GM12878 (cell line): ENCODE results near the gene ZNF350. TPM values are rescaled to one million over a fixed set of nuclear protein-coding genes. Genes with fewer than 3 reads are reported as not detected.
A peak's percentile ranks its signal among the peaks of the same experiment; 100 is the strongest.

Source experiments
- ATAC-seq: fragments of 200-7000 bp; cut with Tn5 transposase; 3 replicates; pipeline ENCODE4 v1.9.1; 2020; ENCODE audit warnings: mild to moderate bottlenecking, moderate library complexity
- BruUV-seq: library from RNA; stranded (reverse); fragments of 400-500 nt; replicated peaks from 2 replicates; lab custom pipeline; 2021; lab: Mats Ljungman, UMichigan
- CTCF ChIA-PET: fragments of 300-600 bp; sonication (Branson Sonifier 250); formaldehyde crosslinking; extraction: SDS; loops from one replicate; lab custom pipeline; 2021; ENCODE audit warnings: inconsistent platforms; lab: Yijun Ruan, JAX
- POLR2A ChIA-PET: fragments of 350-600 bp; formaldehyde crosslinking; extraction: SDS; loops from one replicate; lab custom pipeline; 2021; ENCODE audit warnings: inconsistent platforms; lab: Charles Lee
- RAD21 ChIA-PET: fragments of 300-600 bp; sonication (Branson Sonifier 250); formaldehyde crosslinking; loops from one replicate; lab custom pipeline; 2023; ENCODE audit warnings: antibody characterized with exemption; ENCODE audit not compliant: unreplicated experiment; lab: Charles Lee
- SMC1A ChIA-PET: fragments of 300-600 bp; sonication (Branson Sonifier 250); formaldehyde crosslinking; loops from one replicate; lab custom pipeline; 2023; ENCODE audit not compliant: unreplicated experiment, uncharacterized antibody; lab: Charles Lee
- DNase-seq: peaks from one replicate; pipeline ENCODE4 v3.0.0-alpha.2; 2011; ENCODE audit warnings: low read depth, low spot score
- FAIRE-seq: peaks from 3 replicates; lab custom pipeline; 2011; peaks lifted over from hg19 to GRCh38; lab: Jason Lieb, UNC
- H2AFZ ChIP-seq: 2 replicates; pipeline ENCODE4 v1.6.0; 2011; ENCODE audit warnings: low read depth, low read length, control low read depth; ENCODE audit not compliant: control insufficient read depth
- H3K27ac ChIP-seq: 2 replicates; pipeline ENCODE4 v1.5.1; 2011; ENCODE audit warnings: control low read depth; ENCODE audit not compliant: control insufficient read depth, insufficient read depth
- H3K27me3 ChIP-seq, 2 experiments: replicated peaks in 1 of 2; 2 replicates each; pipeline versions ENCODE4 v1.6.0 to v1.6.1; 2011; ENCODE audit warnings: low read length in 1 of 2; ENCODE audit not compliant: control insufficient read depth in 2 of 2, insufficient read depth in 2 of 2
- H3K36me3 ChIP-seq, 2 experiments: 2 replicates each; pipeline ENCODE4 v1.5.1; 2011; ENCODE audit warnings: low read length in 1 of 2; ENCODE audit not compliant: control insufficient read depth in 2 of 2, insufficient read depth in 2 of 2
- H3K4me1 ChIP-seq: 2 replicates; pipeline ENCODE4 v1.6.1; 2011; ENCODE audit warnings: mild to moderate bottlenecking, low read length, moderate library complexity, mixed read lengths; ENCODE audit not compliant: control insufficient read depth, insufficient read depth
- H3K4me2 ChIP-seq: 2 replicates; pipeline ENCODE4 v1.6.0; 2011; ENCODE audit warnings: control low read depth; ENCODE audit not compliant: control insufficient read depth, insufficient read depth
- H3K4me3 ChIP-seq: fragments of 200-600 bp; sonication (generic); 2 replicates; pipeline ENCODE4 v1.5.1; 2016
- H3K79me2 ChIP-seq: 2 replicates; pipeline ENCODE4 v1.6.0; 2011; ENCODE audit warnings: low read length; ENCODE audit not compliant: control insufficient read depth, insufficient read depth
- H3K9ac ChIP-seq: 2 replicates; pipeline ENCODE4 v1.8.0; 2011; ENCODE audit warnings: low read length, control low read depth, mixed read lengths; ENCODE audit not compliant: control insufficient read depth, insufficient read depth
- H3K9me3 ChIP-seq: replicated peaks from 3 replicates; pipeline ENCODE4 v1.5.1; 2011; ENCODE audit warnings: mild to moderate bottlenecking, low read length; ENCODE audit not compliant: control insufficient read depth, insufficient read depth
- H4K20me1 ChIP-seq: 2 replicates; pipeline ENCODE4 v1.6.0; 2011; ENCODE audit not compliant: control insufficient read depth, insufficient read depth
- CBFB ChIP-seq: IDR thresholded peaks from 2 replicates; pipeline ENCODE4 v1.6.1; 2016; ENCODE audit warnings: antibody characterized with exemption, low read depth
- CBX5 ChIP-seq: sonication (generic); IDR thresholded peaks from 2 replicates; pipeline ENCODE4 v1.6.1; 2016; ENCODE audit warnings: low read depth, moderate library complexity, mild to moderate bottlenecking, inconsistent platforms
- HDGF ChIP-seq: fragments of 450-650 bp; IDR thresholded peaks from 2 replicates; pipeline ENCODE4 v1.6.1; 2016; ENCODE audit warnings: antibody characterized with exemption
- IRF5 ChIP-seq: fragments of 450-650 bp; IDR thresholded peaks from 2 replicates; pipeline ENCODE4 v1.6.1; 2017; ENCODE audit warnings: borderline replicate concordance
- KLF5 ChIP-seq: fragments of 450-650 bp; IDR thresholded peaks from 2 replicates; pipeline ENCODE4 v1.6.1; 2014; ENCODE audit warnings: mild to moderate bottlenecking; ENCODE audit not compliant: partially characterized antibody
- MLLT1 ChIP-seq: fragments of 450-650 bp; IDR thresholded peaks from 2 replicates; pipeline ENCODE4 v1.6.1; 2016; ENCODE audit warnings: mild to moderate bottlenecking
- MYB ChIP-seq: fragments of 150-350 bp; IDR thresholded peaks from 2 replicates; pipeline ENCODE4 v1.6.1; 2014; ENCODE audit warnings: mild to moderate bottlenecking, low read depth, low read length, borderline replicate concordance
- SMAD5 ChIP-seq: IDR thresholded peaks from 2 replicates; pipeline ENCODE4 v1.6.1; 2016; ENCODE audit warnings: antibody characterized with exemption, low read depth
- WGBS: methylation state at CpG from one replicate; pipeline ENCODE4 v1.1.6; 2016; ENCODE audit warnings: low lambda C conversion rate; ENCODE audit not compliant: insufficient replicate concordance, insufficient coverage; ENCODE audit errors: missing lambda C conversion rate; 5-methylcytosine and 5-hydroxymethylcytosine counted together
- in situ Hi-C: fragments of 300-500 bp; cut with MboI; formaldehyde crosslinking; loops from 9 replicates; pipeline ENCODE4 v1.14.3; 2018; ENCODE audit warnings: mixed read lengths
- intact Hi-C: fragments of 100-400 bp; cut with micrococcal nuclease; formaldehyde crosslinking; loops from one replicate; pipeline ENCODE4 v1.14.2; 2022; ENCODE audit not compliant: unreplicated experiment
- polyA plus RNA-seq, 11 experiments: library from polyadenylated mRNA; depleted of rRNA in 4 of 11; unstranded in 6 of 11; stranded (reverse) in 5 of 11; fragments of >200 nt; fragmentation: Nextera tagmentation in 4 of 11; fragmentation: Illumina TruSeq in 1 of 11; extraction: Ambion mirVana in 4 of 11; extraction: Trizol in 1 of 11; gene quantifications; 1 replicate in 1 of 11; 2 replicates in 10 of 11; pipeline versions ENCODE4 v1.2.1 to v1.2.3, GENCODE V29; 2011 to 2016; ENCODE audit warnings: inconsistent platforms in 2 of 11, missing spikeins in 2 of 11, low read depth in 1 of 11
- total RNA-seq, 4 experiments: library from RNA; depleted of rRNA in 3 of 4; stranded (reverse); fragments of >200 nt in 3 of 4; fragmentation: Illumina TruSeq in 1 of 4; extraction: Trizol in 1 of 4; gene quantifications; 2 replicates each; pipeline versions ENCODE4 v1.2.1 to v1.2.3, GENCODE V29; 2013 to 2021
- TF ChIP-seq, protein P1 (sequence below): fragments of 450-650 bp; IDR thresholded peaks from 2 replicates; pipeline ENCODE4 v1.6.1; 2017; ENCODE audit warnings: mild to moderate bottlenecking

Gene ZNF350
- total and polyA plus RNA-seq, 10 of the 15 experiments (the other 5 are each of a cell fraction or from before 2014, with no cell fraction given): 6.4 to 11.8 (median 10.0) TPM

DNA sequence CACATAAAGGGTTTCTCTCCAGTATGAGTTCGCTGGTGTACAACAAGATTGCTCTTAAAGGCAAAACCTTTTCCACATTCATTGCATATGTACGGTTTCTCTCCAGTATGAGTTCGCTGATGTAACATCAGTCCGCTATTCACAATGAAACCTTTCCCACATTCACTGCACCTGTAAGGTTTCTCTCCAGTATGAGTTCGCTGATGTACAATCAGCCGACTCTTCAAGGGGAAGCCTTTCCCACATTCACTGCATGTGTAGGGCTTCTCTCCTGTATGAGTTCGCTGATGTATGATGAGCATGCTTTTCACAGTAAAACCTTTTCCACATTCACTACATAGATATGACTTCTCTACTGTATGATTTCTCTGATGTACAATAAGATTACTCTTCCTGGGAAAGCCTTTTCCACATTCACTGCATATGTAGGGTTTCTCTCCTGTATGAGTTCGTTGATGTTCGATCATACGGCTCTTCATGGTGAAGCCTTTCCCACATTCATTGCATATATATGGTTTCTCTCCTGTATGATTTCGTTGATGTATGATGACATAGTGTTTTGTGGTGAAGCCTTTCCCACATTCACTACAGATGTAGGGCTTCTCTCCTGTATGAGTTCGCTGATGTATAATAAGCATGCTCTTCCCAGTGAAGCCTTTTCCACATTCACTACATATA is 47.5 kb upstream of the ZNF350 start:
- no peak for DNase-seq
- no peak overlapping the region for H2AFZ ChIP-seq
- in situ Hi-C loops: no loop called here
- TF ChIP-seq IRF5 (no peak), SMAD5 (no peak), CBFB (no peak), CBX5 (0 out of 2 replicates have a peak, but pooled peaks have one; percentile 50), MYB (no peak), HDGF (no peak), KLF5 (peak; percentile 91), MLLT1 (0 out of 2 replicates have a peak, but pooled peaks have one; percentile 27)
- TF ChIP-seq, protein P1, sequence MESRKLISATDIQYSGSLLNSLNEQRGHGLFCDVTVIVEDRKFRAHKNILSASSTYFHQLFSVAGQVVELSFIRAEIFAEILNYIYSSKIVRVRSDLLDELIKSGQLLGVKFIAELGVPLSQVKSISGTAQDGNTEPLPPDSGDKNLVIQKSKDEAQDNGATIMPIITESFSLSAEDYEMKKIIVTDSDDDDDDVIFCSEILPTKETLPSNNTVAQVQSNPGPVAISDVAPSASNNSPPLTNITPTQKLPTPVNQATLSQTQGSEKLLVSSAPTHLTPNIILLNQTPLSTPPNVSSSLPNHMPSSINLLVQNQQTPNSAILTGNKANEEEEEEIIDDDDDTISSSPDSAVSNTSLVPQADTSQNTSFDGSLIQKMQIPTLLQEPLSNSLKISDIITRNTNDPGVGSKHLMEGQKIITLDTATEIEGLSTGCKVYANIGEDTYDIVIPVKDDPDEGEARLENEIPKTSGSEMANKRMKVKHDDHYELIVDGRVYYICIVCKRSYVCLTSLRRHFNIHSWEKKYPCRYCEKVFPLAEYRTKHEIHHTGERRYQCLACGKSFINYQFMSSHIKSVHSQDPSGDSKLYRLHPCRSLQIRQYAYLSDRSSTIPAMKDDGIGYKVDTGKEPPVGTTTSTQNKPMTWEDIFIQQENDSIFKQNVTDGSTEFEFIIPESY: peak; percentile 41; the same call in 1 of the 2 replicates
- TF ChIP-seq, all 136 proteins: peak for 4
- H3K4me2 ChIP-seq: no peak overlapping the region
- ChIA-PET POLR2A (no interaction called here), CTCF (no interaction called here), SMC1A (no interaction called here), RAD21 (no interaction called here)
- no peaks in the 10 kb centered on the region for H3K27me3 ChIP-seq
- H3K4me1 ChIP-seq: no peaks in the 10 kb centered on the region
- H3K27ac ChIP-seq: no peak overlapping the region
- H3K4me3 ChIP-seq: no peak overlapping the region
- peaks cover 45% of the 10 kb centered on the region for H3K9me3 ChIP-seq
- FAIRE-seq (no peak), ATAC-seq (no peak)
- 93% methylated on average over 12 of the region's 12 CpGs for WGBS
- H4K20me1 ChIP-seq: no peaks in the 10 kb centered on the region
- no peaks in the 10 kb centered on the region for H3K79me2 ChIP-seq
- intact Hi-C loops: no loop called here
- H3K9ac ChIP-seq: no peak overlapping the region
- BruUV-seq: no TSS peak
- H3K36me3 ChIP-seq: peaks cover 3 to 23% of the 10 kb centered on the region in 2 experiments
